Caco-2 (cell line): Measurements from ENCODE around the gene PPP2R5C. TPM values are rescaled to one million over a fixed set of nuclear protein-coding genes. Genes with fewer than 3 reads are reported as not detected.
A peak's percentile ranks its signal among the peaks of the same experiment; 100 is the strongest.

Experiments used
- BruUV-seq: library from RNA; stranded (reverse); fragments of 400-500 nt; replicated peaks from 2 replicates; lab custom pipeline; 2021; lab: Mats Ljungman, UMichigan
- CTCF ChIA-PET: fragments of 300-600 bp; sonication (Branson Sonifier 250); formaldehyde crosslinking; loops from one replicate; lab custom pipeline; 2022; ENCODE audit warnings: antibody characterized with exemption; lab: Charles Lee
- POLR2A ChIA-PET: fragments of 300-600 bp; sonication (Branson Sonifier 250); formaldehyde crosslinking; loops from one replicate; lab custom pipeline; 2022; ENCODE audit warnings: antibody characterized with exemption; lab: Charles Lee
- DNase-seq, 2 experiments: peaks; one replicate each; pipeline versions ENCODE4 v3.0.0 to v3.0.0-alpha.2; 2020 to 2022
- H3K27me3 ChIP-seq: replicated peaks from 2 replicates; pipeline ENCODE4 v1.6.0; 2011; ENCODE audit warnings: low read length; ENCODE audit not compliant: control insufficient read depth, insufficient read depth
- H3K36me3 ChIP-seq: 2 replicates; pipeline ENCODE4 v1.5.1; 2011; ENCODE audit warnings: low read length; ENCODE audit not compliant: control insufficient read depth, insufficient read depth
- H3K4me1 ChIP-seq: fragments of 250-450 bp; sonication (Bioruptor Pico); 2 replicates; pipeline ENCODE4 v1.5.1; 2020; ENCODE audit warnings: mild to moderate bottlenecking
- H3K4me3 ChIP-seq: 2 replicates; pipeline ENCODE4 v1.5.1; 2011; ENCODE audit warnings: low read depth, mild to moderate bottlenecking, control low read depth, low read length
- H3K9me3 ChIP-seq: fragments of 250-450 bp; sonication (Bioruptor Pico); 2 replicates; pipeline ENCODE4 v1.5.1; 2020; ENCODE audit warnings: mild to moderate bottlenecking, moderate library complexity
- H3K27ac Mint-ChIP-seq: one replicate; pipeline ENCODE4 v1.8.0; 2022; ENCODE audit warnings: mixed read lengths; ENCODE audit not compliant: unreplicated experiment
- H3K27me3 Mint-ChIP-seq: one replicate; pipeline ENCODE4 v1.8.0; 2022; ENCODE audit warnings: mixed read lengths; ENCODE audit not compliant: insufficient read depth, unreplicated experiment
- H3K36me3 Mint-ChIP-seq: one replicate; pipeline ENCODE4 v1.8.0; 2022; ENCODE audit warnings: mild to moderate bottlenecking, mixed read lengths; ENCODE audit not compliant: insufficient read depth, unreplicated experiment
- H3K4me1 Mint-ChIP-seq: one replicate; pipeline ENCODE4 v1.8.0; 2022; ENCODE audit warnings: low read depth, mixed read lengths; ENCODE audit not compliant: unreplicated experiment
- H3K4me3 Mint-ChIP-seq: one replicate; pipeline ENCODE4 v1.8.0; 2022; ENCODE audit warnings: mild to moderate bottlenecking, moderate library complexity, mixed read lengths; ENCODE audit not compliant: unreplicated experiment
- H3K9me3 Mint-ChIP-seq: one replicate; pipeline ENCODE4 v1.8.0; 2022; ENCODE audit warnings: mixed read lengths; ENCODE audit not compliant: unreplicated experiment
- CTCF ChIP-seq, 2 experiments: fragments of 200-600 bp in 1 of 2; IDR thresholded peaks; 1 replicate in 1 of 2; 2 replicates in 1 of 2; pipeline versions ENCODE4 v1.5.1 to v1.8.0; 2011 to 2022; ENCODE audit warnings: antibody characterized with exemption in 1 of 2, control low read depth in 1 of 2, inconsistent platforms in 1 of 2, low read depth in 1 of 2, low read length in 1 of 2, mild to moderate bottlenecking in 1 of 2, moderate library complexity in 1 of 2; ENCODE audit not compliant: insufficient read depth in 1 of 2, severe bottlenecking in 1 of 2, unreplicated experiment in 1 of 2
- intact Hi-C: fragments of 100-400 bp; cut with micrococcal nuclease; formaldehyde crosslinking; loops from one replicate; pipeline ENCODE4 v1.10.0; 2022; ENCODE audit not compliant: unreplicated experiment
- total RNA-seq: library from RNA; stranded (reverse); gene quantifications from 2 replicates; pipeline ENCODE4 v1.2.3, GENCODE V29; 2022

PPP2R5C gene
- total RNA-seq, 1 experiment from 2014 or later: 97.5 TPM

DNA sequence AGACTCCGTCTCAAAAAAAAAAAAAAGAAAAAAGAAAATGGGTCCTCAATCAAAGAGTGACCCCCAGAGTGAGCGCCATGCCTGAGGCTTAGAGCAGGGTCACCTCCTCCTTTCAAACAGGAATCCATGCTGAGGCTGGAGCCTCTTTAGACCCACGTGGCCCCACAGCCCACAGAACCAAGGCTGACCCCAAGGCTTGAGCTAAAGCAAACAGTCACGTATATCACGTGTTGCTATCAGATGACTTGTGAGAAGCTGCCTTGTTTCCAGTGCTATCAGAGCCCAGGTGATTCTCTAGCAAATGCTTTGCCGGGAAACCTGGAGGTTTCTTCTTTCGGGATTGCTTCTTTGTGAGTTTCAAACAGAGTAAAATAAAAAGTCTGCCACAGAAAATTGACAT, 171.2 kb downstream of the PPP2R5C start:
- Histone ChIP-seq H3K9me3 (no peaks in the 10 kb centered on the region), H3K4me3 (no peak overlapping the region), H3K27me3 (no peaks in the 10 kb centered on the region), H3K36me3 (no peaks in the 10 kb centered on the region), H3K4me1 (no peaks in the 10 kb centered on the region)
- Mint-ChIP-seq H3K9me3 (no peaks in the 10 kb centered on the region), H3K36me3 (peaks cover 7% of the 10 kb centered on the region), H3K4me3 (no peak overlapping the region), H3K4me1 (no peaks in the 10 kb centered on the region), H3K27me3 (no peaks in the 10 kb centered on the region), H3K27ac (no peak overlapping the region)
- no peak for TF ChIP-seq CTCF (IDR thresholded peaks at IDR 0.05; ENCODE audit: insufficient read depth in 1 of 2, low read depth in 1 of 2, low read length in 1 of 2, severe bottlenecking in 1 of 2, unreplicated experiment in 1 of 2)
- peak in 1 of 2 experiments; percentile 22 for DNase-seq
- intact Hi-C loops: no loop called here
- POLR2A ChIA-PET: no interaction called here
- CTCF ChIA-PET: interaction anchor here (1.1 kb wide), 1 partner anchor 123 kb away, joined by 3 read pairs; no protein-coding TSS in a partner anchor
- BruUV-seq: no TSS peak

DNA sequence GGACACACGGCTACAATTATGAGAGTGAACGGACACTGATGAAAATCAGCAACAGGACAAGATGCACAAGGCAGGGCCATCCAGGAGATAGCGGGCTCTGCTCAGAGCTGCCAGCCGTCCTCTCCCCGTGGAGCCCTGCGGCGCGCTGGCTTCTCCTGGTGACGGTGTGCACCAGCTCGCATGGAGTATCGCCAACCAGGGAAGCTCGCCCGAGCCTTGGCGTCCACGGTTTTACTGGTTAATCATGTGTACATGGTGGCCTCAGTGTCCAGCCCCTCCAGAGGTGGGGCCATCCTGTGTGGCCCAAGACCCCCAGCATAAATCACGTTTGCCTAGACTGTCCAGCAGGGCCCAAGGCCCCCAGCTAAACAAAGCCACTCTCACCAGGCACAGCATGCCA, 171.7 kb downstream of the PPP2R5C start:
- peak in 1 of 2 experiments; percentile 29 for DNase-seq
- H3K36me3 Mint-ChIP-seq: peaks cover 7% of the 10 kb centered on the region
- no peaks in the 10 kb centered on the region for H3K27me3 Mint-ChIP-seq
- H3K9me3 Mint-ChIP-seq: no peaks in the 10 kb centered on the region
- Histone ChIP-seq H3K9me3 (no peaks in the 10 kb centered on the region), H3K4me1 (no peaks in the 10 kb centered on the region), H3K36me3 (no peaks in the 10 kb centered on the region), H3K4me3 (no peak overlapping the region), H3K27me3 (no peaks in the 10 kb centered on the region)
- CTCF ChIA-PET: interaction anchor here (1.1 kb wide), 1 partner anchor 124 kb away, joined by 3 read pairs; no protein-coding TSS in a partner anchor
- POLR2A ChIA-PET: no interaction called here
- no peak for TF ChIP-seq CTCF (IDR thresholded peaks at IDR 0.05; ENCODE audit: insufficient read depth in 1 of 2, low read depth in 1 of 2, low read length in 1 of 2, severe bottlenecking in 1 of 2, unreplicated experiment in 1 of 2)
- H3K4me1 Mint-ChIP-seq: no peaks in the 10 kb centered on the region
- no TSS peak for BruUV-seq
- no peak overlapping the region for H3K27ac Mint-ChIP-seq
- intact Hi-C loops: no loop called here
- no peak overlapping the region for H3K4me3 Mint-ChIP-seq

DNA sequence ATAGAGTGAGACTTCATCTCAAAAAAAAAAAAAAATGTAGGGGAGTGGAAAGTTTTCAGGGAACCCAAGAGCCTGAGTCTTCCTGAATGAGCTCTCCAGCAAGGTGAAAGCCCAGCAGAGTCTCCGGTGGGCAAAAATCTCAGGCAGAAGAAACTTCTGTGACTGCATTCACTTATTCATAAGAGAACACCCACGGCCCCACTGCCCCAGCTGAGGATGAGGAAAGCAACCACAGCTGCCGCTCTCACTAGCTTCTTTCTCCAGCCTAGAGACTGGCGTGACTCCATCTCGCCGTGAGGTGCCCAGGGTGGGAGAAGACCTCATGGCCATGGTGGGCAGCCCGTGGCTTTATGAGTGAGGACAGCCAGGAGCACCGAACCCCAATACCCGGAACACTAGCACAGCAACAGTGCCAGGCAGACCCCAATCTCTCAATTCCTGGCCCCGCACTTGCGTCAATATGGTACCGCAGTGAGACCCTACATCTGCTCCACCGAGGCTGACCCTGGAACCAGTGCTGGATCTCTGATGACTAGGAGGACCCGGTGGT, 173.2 kb downstream of the PPP2R5C start:
- peaks cover under 1% of the 10 kb centered on the region for H3K36me3 Mint-ChIP-seq
- no TSS peak for BruUV-seq
- Histone ChIP-seq H3K4me1 (no peaks in the 10 kb centered on the region), H3K4me3 (no peak overlapping the region), H3K9me3 (no peaks in the 10 kb centered on the region), H3K36me3 (no peaks in the 10 kb centered on the region), H3K27me3 (no peaks in the 10 kb centered on the region)
- H3K27me3 Mint-ChIP-seq: no peaks in the 10 kb centered on the region
- H3K4me1 Mint-ChIP-seq: no peaks in the 10 kb centered on the region
- TF ChIP-seq CTCF (IDR thresholded peaks at IDR 0.05; ENCODE audit: insufficient read depth in 1 of 2, low read depth in 1 of 2, low read length in 1 of 2, severe bottlenecking in 1 of 2, unreplicated experiment in 1 of 2): no peak
- H3K9me3 Mint-ChIP-seq: no peaks in the 10 kb centered on the region
- no peak for DNase-seq
- H3K4me3 Mint-ChIP-seq: no peak overlapping the region
- CTCF ChIA-PET: interaction anchor here (0.6 kb wide), 1 partner anchor 395 kb away, joined by 6 read pairs; no protein-coding TSS in a partner anchor
- no peak overlapping the region for H3K27ac Mint-ChIP-seq
- intact Hi-C loops: no loop called here
- POLR2A ChIA-PET: no interaction called here
